ENCODE results near the gene OLFML2B. TPM values are rescaled to one million over a fixed set of nuclear protein-coding genes. Genes with fewer than 3 reads are reported as not detected.

Gene OLFML2B
- total RNA-seq, 2 donors from 2014 or later, result 30.8 to 49.7 TPM

DNA sequence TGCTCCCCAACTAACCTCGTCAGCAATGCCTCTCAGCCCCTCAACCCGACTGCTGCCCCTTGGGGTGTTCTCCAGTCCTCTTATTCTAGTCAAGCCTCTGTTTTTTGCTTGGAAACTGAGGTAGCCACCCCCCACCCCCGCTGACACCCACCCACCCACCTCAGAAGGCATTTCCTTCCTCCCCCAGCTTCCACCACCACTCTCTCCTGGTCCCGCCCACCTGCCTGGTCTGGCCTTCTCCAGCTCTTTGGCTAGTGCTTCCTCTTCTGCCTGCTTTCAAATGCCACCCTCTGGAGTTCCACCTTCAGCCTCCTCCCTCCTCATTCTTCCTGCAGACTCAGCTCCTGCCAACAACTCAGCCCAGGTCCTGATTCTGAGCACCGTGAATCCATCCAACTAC is 35.3 kb downstream of the OLFML2B start:
- no peak for DNase-seq (ENCODE audit: low spot score)
- intact Hi-C loops (cut with DNase I), result no loop called here

DNA sequence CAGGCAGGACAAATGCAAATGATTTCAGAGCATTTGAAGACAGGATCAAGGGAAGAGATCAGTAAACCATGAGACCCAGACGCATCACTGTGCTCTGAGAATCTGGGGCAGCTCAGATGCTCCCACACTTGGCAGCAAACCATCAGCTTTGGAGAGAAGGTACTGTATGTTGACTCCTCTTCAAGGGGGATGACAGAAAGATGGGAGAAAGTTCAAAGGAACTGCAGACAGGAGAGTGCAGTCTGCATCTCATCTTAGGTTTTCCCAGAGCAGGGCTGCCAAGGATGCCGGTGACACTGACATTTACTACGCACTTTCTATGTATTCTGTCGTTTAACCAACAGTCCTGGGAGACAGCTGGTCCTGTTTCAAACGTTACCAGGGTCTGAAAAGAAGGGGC is 35.8 kb downstream of the OLFML2B start:
- intact Hi-C loops (cut with DNase I), result no loop called here
- no peak for DNase-seq (ENCODE audit: low spot score)

DNA sequence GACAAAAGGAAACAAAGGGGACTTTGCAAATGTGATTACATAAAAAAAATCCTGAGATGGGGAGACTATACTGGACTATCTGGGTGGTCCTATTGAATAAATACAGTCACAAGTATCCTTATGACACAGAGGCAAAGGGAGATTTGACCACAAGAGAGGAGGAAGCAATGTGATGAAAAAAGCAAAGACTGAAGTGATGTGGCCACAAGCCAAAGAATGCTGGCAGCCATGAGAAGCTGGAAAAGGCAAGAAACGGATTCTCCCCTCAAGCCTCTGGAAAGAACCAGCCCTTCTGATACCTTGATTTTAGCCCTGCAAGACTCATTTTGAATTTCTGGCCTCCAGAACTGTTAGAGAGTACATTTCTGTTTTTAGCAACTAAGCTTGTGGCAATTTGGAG is 36.4 kb downstream of the OLFML2B start:
- no peak for DNase-seq (ENCODE audit: low spot score)
- intact Hi-C loops (cut with DNase I), result no loop called here

DNA sequence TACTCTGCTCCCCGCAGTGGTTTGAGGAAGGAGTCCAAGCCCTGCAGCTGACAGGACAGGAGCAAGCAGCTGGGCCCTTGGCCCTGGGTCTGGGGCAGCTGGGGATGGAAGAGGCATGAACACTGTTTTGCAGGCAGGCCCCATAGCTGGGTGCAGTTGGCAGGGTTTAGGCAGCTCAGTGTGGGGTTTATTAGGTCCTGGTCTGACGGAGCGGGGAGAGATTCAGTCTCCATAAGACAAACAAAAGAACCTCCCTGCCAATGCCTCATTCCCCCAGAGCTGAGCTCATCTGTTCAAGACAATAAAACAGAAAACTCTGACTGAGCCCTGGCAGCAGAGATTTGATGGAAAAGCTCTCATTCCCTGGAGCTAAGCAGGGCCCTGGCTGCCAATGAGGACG is 37.3 kb downstream of the OLFML2B start:
- no peak for DNase-seq (ENCODE audit: low spot score)
- intact Hi-C loops (cut with DNase I), result no loop called here

GRCh38 chr1:161985301-161985822 is 38.3 kb downstream of the OLFML2B start:
- intact Hi-C loops (cut with DNase I), result no loop called here
- DNase-seq (ENCODE audit: low spot score), result no peak

DNA sequence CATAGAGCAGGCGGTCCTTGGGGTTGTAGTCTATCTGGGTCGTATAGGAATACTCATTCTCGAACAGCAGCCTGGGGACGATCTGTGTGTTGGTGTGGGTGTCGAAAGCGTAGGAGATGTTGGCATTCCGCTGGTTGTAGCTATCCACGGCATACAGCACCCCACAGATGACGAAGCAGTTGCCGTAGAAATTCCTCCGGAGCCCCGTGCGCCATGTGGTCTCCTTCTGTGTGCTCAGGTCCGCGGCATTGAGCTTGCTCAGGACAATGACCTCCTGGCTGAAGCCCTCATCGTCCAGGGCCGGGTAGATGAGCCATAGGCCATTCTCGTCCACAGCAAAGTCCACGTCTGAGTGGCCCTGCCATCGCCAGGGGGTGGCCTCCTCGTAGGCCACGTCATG is 39.9 kb downstream of the OLFML2B start:
- DNase-seq (ENCODE audit: low spot score), result no peak
- intact Hi-C loops (cut with DNase I), result no loop called here

DNA sequence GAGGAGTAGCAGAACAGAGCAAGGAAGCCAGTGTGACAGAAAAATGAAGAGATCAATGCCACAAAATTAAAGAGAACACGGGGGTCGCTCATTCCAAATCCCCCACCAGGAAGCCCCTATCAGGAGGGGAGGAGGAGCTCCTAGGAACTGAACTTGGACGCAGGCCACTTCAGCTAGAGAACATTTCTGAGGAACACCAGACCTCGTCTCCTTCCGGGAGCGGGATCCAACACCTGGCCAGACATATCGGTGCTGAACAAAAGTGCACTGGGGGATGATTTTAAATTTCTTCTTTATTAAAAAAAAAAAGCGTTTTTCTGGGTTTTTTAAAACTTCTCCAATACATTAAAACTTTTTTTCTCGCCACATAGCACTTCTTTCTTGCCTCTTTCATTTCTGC is 40.8 kb downstream of the OLFML2B start:
- intact Hi-C loops (cut with DNase I), result no loop called here
- no peak for DNase-seq (ENCODE audit: low spot score)

DNA sequence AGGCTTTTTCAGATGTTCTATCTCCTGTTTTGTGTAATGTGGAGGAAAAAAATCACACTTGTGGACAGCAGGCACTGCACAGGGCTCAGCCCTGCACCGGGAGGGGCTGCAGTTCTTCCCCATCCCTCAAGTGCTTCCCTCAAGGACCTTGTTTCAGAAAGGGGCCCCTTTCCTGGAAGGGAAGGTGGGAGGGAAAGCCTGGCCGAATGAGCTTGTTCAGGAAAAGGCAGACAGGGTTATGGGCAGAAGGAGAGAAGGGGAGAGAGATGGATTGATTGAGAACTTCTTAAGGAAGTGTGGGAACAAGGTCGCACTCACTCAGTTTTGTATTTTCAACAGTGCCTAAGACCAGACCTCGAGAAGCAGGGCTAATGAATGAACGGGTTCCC is 41.2 kb downstream of the OLFML2B start:
- intact Hi-C loops (cut with DNase I), result no loop called here
- no peak for DNase-seq (ENCODE audit: low spot score)

GRCh38 chr1:161981735-161982506 is 41.7 kb downstream of the OLFML2B start:
- no peak for DNase-seq (ENCODE audit: low spot score)

GRCh38 chr1:161981126-161981525 is 42.5 kb downstream of the OLFML2B start:
- intact Hi-C loops (cut with DNase I), result no loop called here
- DNase-seq (ENCODE audit: low spot score), result no peak

More at GRCh38 chr1:161981735-161982506, 41.7 kb downstream of the OLFML2B start:
- intact Hi-C loops (cut with DNase I), result no loop called here

DNA sequence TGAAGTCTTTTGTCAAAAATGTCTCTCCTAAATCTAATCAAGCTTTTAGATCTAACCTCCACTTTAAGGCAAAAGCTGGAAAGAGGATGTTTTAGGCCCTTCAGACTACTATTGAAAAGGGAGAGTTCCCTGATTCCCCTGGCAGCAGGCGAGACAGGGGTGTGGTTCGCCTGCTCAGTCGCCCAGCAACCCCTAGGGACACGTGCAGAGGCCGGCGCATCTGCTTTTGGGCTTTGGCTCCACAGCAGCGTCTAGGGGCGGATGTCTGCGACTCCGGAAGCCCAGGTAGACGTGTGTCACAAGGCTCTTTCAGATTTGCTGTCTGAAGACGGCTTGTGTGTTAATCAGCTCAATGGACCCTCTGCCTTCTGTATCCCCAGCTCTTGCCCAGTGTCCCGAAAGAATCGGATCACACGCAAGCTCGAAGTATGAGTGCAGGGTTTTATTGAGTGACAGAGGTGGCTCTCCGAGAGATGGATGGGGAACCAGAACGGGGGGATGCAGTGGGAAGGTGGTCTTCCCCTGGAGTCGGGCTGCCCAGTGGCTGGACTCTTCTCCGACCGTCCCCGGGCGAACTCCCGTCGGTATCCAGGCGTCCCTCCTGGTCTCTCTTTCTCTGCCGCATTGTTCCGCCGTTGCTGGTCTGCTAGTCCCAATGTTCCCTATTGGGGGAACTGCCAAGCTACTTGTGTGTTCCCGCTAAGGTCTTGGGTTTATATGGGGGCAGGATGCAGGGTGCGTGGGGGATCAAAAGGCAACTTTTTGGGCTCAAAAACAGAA is 45.5 kb downstream of the OLFML2B start:
- no peak for DNase-seq (ENCODE audit: low spot score)
- intact Hi-C loops (cut with DNase I), result no loop called here

GRCh38 chr1:161973924-161974845 is 49.5 kb downstream of the OLFML2B start:
- intact Hi-C loops (cut with DNase I), result no loop called here
- peak; percentile 84 for DNase-seq (ENCODE audit: low spot score)

- intact Hi-C loops (cut with DNase I), result no loop called here
- no peak for DNase-seq (ENCODE audit: low spot score)
These were observed 50.8 kb downstream of the OLFML2B start for GRCh38 chr1:161972828-161973227.

DNA sequence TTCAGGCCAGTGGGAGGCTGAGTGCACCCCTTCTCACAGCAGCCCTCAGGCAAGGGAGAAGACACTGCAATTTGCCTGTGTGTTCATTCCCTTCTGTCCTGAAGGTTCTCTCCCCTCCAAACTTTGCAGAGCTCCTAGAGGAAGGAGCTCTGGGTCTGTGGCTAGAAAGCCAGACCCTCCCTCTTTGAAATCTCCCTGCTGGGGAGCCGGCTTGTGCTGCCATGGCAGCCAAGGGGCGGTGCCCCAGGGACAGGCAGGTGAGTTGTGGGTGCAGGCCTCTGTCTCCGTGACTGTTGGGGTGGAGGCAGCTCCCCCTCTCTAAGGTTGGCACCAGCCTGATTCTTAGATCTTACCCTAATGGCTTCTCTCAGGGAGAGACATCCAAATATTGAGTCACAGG is 53.0 kb downstream of the OLFML2B start:
- intact Hi-C loops (cut with DNase I), result no loop called here

DNA sequence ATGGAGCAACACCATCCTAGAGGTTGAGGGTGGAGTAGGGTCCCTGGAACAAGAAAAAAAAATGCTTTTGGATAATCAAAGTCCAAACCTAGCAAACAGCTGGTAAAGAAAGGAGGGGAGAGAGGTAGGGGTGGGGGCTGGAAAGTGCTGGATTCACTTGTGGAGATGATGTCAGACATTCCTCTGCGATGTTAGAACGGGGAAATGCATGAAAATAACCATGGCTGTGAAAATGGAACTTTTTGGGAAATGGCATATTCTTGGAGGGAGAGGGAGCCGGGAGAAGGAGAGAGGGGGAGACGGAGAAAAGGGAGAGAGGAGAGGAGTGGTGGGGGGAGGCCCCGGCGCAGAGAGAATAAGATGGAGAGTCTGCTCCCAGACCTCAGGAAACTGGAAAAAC is 53.6 kb downstream of the OLFML2B start:
- intact Hi-C loops (cut with DNase I), result no loop called here

More for the DNA sequence above, 53.0 kb downstream of the OLFML2B start:
- no peak for DNase-seq (ENCODE audit: low spot score)

GRCh38 chr1:161966067-161966466 is 57.6 kb downstream of the OLFML2B start:
- intact Hi-C loops (cut with DNase I), result loop anchor here in 1 of 2 donors (5.0 to 10.0 kb wide), 2 partner anchors 59 to 774 kb away; partner anchors contain the start of gene OLFML2B
- no peak for DNase-seq (ENCODE audit: low spot score)

More for the DNA sequence above, 53.6 kb downstream of the OLFML2B start:
- DNase-seq (ENCODE audit: low spot score), result no peak

- no peak for DNase-seq (ENCODE audit: low spot score)
- intact Hi-C loops (cut with DNase I), result loop anchor here in 1 of 2 donors (10.0 kb wide), 1 partner anchor 63 kb away; the partner anchor contains the start of gene OLFML2B
These were observed 61.4 kb downstream of the OLFML2B start for GRCh38 chr1:161962091-161962887.

GRCh38 chr1:161958425-161958824 is 65.2 kb downstream of the OLFML2B start:
- DNase-seq (ENCODE audit: low spot score), result no peak
- intact Hi-C loops (cut with DNase I), result no loop called here

Measured in posterior vena cava (tissue), 2 donors.